Measurements from ENCODE around the gene ZSCAN10. TPM values are rescaled to one million over a fixed set of nuclear protein-coding genes. Genes with fewer than 3 reads are reported as not detected.
A peak's percentile ranks its signal among the peaks of the same experiment; 100 is the strongest.

The ZSCAN10 gene
- total and polyA plus RNA-seq, 9 of the 15 experiments (the other 6 are each of a cell fraction or from before 2014, with no cell fraction given): 0.22 TPM; not detected in 8

- TF ChIP-seq, protein P1, sequence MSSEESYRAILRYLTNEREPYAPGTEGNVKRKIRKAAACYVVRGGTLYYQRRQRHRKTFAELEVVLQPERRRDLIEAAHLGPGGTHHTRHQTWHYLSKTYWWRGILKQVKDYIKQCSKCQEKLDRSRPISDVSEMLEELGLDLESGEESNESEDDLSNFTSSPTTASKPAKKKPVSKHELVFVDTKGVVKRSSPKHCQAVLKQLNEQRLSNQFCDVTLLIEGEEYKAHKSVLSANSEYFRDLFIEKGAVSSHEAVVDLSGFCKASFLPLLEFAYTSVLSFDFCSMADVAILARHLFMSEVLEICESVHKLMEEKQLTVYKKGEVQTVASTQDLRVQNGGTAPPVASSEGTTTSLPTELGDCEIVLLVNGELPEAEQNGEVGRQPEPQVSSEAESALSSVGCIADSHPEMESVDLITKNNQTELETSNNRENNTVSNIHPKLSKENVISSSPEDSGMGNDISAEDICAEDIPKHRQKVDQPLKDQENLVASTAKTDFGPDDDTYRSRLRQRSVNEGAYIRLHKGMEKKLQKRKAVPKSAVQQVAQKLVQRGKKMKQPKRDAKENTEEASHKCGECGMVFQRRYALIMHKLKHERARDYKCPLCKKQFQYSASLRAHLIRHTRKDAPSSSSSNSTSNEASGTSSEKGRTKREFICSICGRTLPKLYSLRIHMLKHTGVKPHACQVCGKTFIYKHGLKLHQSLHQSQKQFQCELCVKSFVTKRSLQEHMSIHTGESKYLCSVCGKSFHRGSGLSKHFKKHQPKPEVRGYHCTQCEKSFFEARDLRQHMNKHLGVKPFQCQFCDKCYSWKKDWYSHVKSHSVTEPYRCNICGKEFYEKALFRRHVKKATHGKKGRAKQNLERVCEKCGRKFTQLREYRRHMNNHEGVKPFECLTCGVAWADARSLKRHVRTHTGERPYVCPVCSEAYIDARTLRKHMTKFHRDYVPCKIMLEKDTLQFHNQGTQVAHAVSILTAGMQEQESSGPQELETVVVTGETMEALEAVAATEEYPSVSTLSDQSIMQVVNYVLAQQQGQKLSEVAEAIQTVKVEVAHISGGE (CRISPR knock-in tag; IDR thresholded peaks at IDR 0.05): peak in 1 of 3 experiments; percentile 55; a peak in 1 of 6 replicates
- TF ChIP-seq HDAC2 (IDR thresholded peaks at IDR 0.05) (no peak), ZNF407 (IDR thresholded peaks at IDR 0.05; ENCODE audit: low read depth) (no peak), HDAC8 (tag; IDR thresholded peaks at IDR 0.05) (no peak), ETV1 (tag; conservative IDR thresholded peaks at IDR 0.05; ENCODE audit: low read depth) (no peak), BRCA1 (IDR thresholded peaks at IDR 0.05) (no peak), BRCA1 (CRISPR knock-in tag; IDR thresholded peaks at IDR 0.05) (peak; percentile 57; the same call in 1 of the 2 replicates)
- TF ChIP-seq, protein P2, sequence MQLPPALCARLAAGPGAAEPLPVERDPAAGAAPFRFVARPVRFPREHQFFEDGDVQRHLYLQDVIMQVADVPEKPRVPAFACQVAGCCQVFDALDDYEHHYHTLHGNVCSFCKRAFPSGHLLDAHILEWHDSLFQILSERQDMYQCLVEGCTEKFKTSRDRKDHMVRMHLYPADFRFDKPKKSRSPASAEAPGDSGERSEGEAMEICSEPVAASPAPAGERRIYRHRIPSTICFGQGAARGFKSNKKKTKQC (CRISPR knock-in tag; IDR thresholded peaks at IDR 0.05): no peak
- TF ChIP-seq, protein P3, sequence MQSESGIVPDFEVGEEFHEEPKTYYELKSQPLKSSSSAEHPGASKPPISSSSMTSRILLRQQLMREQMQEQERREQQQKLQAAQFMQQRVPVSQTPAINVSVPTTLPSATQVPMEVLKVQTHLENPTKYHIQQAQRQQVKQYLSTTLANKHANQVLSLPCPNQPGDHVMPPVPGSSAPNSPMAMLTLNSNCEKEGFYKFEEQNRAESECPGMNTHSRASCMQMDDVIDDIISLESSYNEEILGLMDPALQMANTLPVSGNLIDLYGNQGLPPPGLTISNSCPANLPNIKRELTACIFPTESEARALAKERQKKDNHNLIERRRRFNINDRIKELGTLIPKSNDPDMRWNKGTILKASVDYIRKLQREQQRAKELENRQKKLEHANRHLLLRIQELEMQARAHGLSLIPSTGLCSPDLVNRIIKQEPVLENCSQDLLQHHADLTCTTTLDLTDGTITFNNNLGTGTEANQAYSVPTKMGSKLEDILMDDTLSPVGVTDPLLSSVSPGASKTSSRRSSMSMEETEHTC (IDR thresholded peaks at IDR 0.05): no peak
Measured at GRCh38 chr16:3134338-3135125, 35.4 kb upstream of the ZSCAN10 start, which contains the start of gene ZNF213 (continued).
